H1 (cell line): ENCODE results near the gene AKAP12. TPM values are rescaled to one million over a fixed set of nuclear protein-coding genes. Genes with fewer than 3 reads are reported as not detected.

ENCODE experiments used
- CTCF ChIA-PET: fragments of 300-600 bp; sonication (Branson Sonifier 250); formaldehyde crosslinking; loops from one replicate; lab custom pipeline; 2021; ENCODE audit not compliant: partially characterized antibody; lab: Charles Lee
- POLR2A ChIA-PET: fragments of 300-600 bp; sonication (Branson Sonifier 250); formaldehyde crosslinking; loops from one replicate; lab custom pipeline; 2021; ENCODE audit warnings: inconsistent platforms; ENCODE audit not compliant: partially characterized antibody; lab: Charles Lee
- DNase-seq, 2 experiments: peaks; one replicate each; pipeline versions ENCODE4 v3.0.0 to v3.0.0-alpha.2; 2010 to 2022; ENCODE audit warnings: low spot score in 2 of 2, low read depth in 1 of 2, mixed read lengths in 1 of 2
- FAIRE-seq: peaks from 2 replicates; lab custom pipeline; 2011; peaks lifted over from hg19 to GRCh38; lab: Jason Lieb, UNC
- H2AFZ ChIP-seq: 2 replicates; pipeline ENCODE4 v1.8.1; 2012; ENCODE audit warnings: low read length, inconsistent platforms
- H2AK5ac ChIP-seq: 2 replicates; pipeline ENCODE4 v1.6.1; 2013; ENCODE audit warnings: low read depth, low read length
- H2BK120ac ChIP-seq: replicated peaks from 2 replicates; pipeline ENCODE3; 2013; ENCODE audit warnings: low read depth, low read length, inconsistent platforms
- H2BK12ac ChIP-seq: 2 replicates; pipeline ENCODE4 v1.6.1; 2013; ENCODE audit warnings: low read depth, low read length
- H2BK15ac ChIP-seq: 2 replicates; pipeline ENCODE4 v1.6.1; 2013; ENCODE audit warnings: low read length
- H2BK20ac ChIP-seq: 2 replicates; pipeline ENCODE4 v1.6.1; 2013; ENCODE audit warnings: low read length
- H2BK5ac ChIP-seq: 2 replicates; pipeline ENCODE4 v1.6.1; 2013; ENCODE audit warnings: low read depth, low read length
- H3K14ac ChIP-seq: 2 replicates; pipeline ENCODE4 v1.6.1; 2013; ENCODE audit warnings: inconsistent platforms; ENCODE audit not compliant: insufficient read length
- H3K18ac ChIP-seq: 2 replicates; pipeline ENCODE4 v1.6.1; 2013; ENCODE audit warnings: low read length; ENCODE audit errors: extremely low read depth
- H3K23ac ChIP-seq: 2 replicates; pipeline ENCODE4 v1.6.1; 2013; ENCODE audit warnings: inconsistent platforms; ENCODE audit not compliant: insufficient read length
- H3K23me2 ChIP-seq: 2 replicates; pipeline ENCODE4 v1.6.1; 2013; ENCODE audit warnings: low read depth, low read length
- H3K27ac ChIP-seq: 2 replicates; pipeline ENCODE4 v1.6.1; 2011; ENCODE audit warnings: low read depth, low read length, inconsistent platforms
- H3K27me3 ChIP-seq, 4 experiments: replicated peaks in 1 of 4; 1 replicate in 1 of 4; 2 replicates in 3 of 4; pipeline versions ENCODE4 v1.6.1 to v1.8.1; 2011 to 2013; ENCODE audit warnings: low read length in 3 of 4, mild to moderate bottlenecking in 3 of 4, inconsistent platforms in 2 of 4, mixed read lengths in 2 of 4, moderate library complexity in 1 of 4; ENCODE audit not compliant: control insufficient read depth in 3 of 4, insufficient read depth in 3 of 4; ENCODE audit errors: extremely low read depth in 1 of 4
- H3K36me3 ChIP-seq, 4 experiments: 2 replicates each; pipeline versions ENCODE4 v1.6.1 to v1.8.1; 2011 to 2013; ENCODE audit warnings: mild to moderate bottlenecking in 4 of 4, low read length in 3 of 4, moderate library complexity in 2 of 4, control low read depth in 1 of 4, inconsistent platforms in 1 of 4; ENCODE audit not compliant: insufficient read depth in 4 of 4, control insufficient read depth in 2 of 4
- H3K4ac ChIP-seq: replicated peaks from 2 replicates; pipeline ENCODE3; 2013; ENCODE audit warnings: low read length, low read depth, mixed read lengths, inconsistent platforms; ENCODE audit not compliant: insufficient read length
- H3K4me1 ChIP-seq, 4 experiments: replicated peaks in 1 of 4; 1 replicate in 1 of 4; 2 replicates in 3 of 4; pipeline versions ENCODE4 v1.6.1 to v1.8.1; 2011 to 2013; ENCODE audit warnings: low read length in 3 of 4, inconsistent platforms in 2 of 4, mixed read lengths in 1 of 4; ENCODE audit not compliant: insufficient read depth in 4 of 4, control insufficient read depth in 3 of 4
- H3K4me2 ChIP-seq, 2 experiments: 2 replicates each; pipeline versions ENCODE4 v1.6.1 to v1.8.1; 2011 to 2013; ENCODE audit warnings: low read depth in 2 of 2, low read length in 2 of 2, control low read depth in 1 of 2, inconsistent platforms in 1 of 2, mild to moderate bottlenecking in 1 of 2; ENCODE audit not compliant: insufficient read depth in 1 of 2
- H3K4me3 ChIP-seq, 4 experiments: fragments of 200-600, 300-600 bp in 1 of 4; sonication (generic), shearing (Covaris generic), sonication (Bioruptor Twin) in 1 of 4; 2 replicates each; pipeline versions ENCODE4 v1.5.1 to v1.8.1; 2011 to 2016; ENCODE audit warnings: low read length in 4 of 4, low read depth in 3 of 4, control low read depth in 2 of 4, inconsistent platforms in 2 of 4, mild to moderate bottlenecking in 2 of 4, mixed read lengths in 1 of 4, moderate library complexity in 1 of 4; ENCODE audit not compliant: insufficient read depth in 2 of 4; ENCODE audit errors: extremely low read depth in 1 of 4
- H3K56ac ChIP-seq: replicated peaks from 2 replicates; pipeline ENCODE3; 2013; ENCODE audit warnings: low read depth, mild to moderate bottlenecking, mixed read lengths, low read length, inconsistent platforms; ENCODE audit not compliant: insufficient read length
- H3K79me1 ChIP-seq: 2 replicates; pipeline ENCODE4 v1.6.1; 2013; ENCODE audit warnings: low read depth, low read length, control low read depth
- H3K79me2 ChIP-seq, 2 experiments: 2 replicates each; pipeline versions ENCODE4 v1.6.1 to v1.8.1; 2012 to 2013; ENCODE audit warnings: low read length in 2 of 2, mild to moderate bottlenecking in 2 of 2, inconsistent platforms in 1 of 2; ENCODE audit not compliant: insufficient read depth in 2 of 2, control insufficient read depth in 1 of 2
- H3K9ac ChIP-seq, 4 experiments: replicated peaks in 1 of 4; 1 replicate in 1 of 4; 2 replicates in 3 of 4; pipeline versions ENCODE4 v1.6.1 to v1.8.1; 2011 to 2013; ENCODE audit warnings: low read depth in 3 of 4, low read length in 3 of 4, control low read depth in 2 of 4, mild to moderate bottlenecking in 2 of 4, moderate library complexity in 2 of 4, inconsistent platforms in 1 of 4; ENCODE audit errors: extremely low read depth in 1 of 4
- H3K9me3 ChIP-seq, 2 experiments: 2 replicates each; pipeline versions ENCODE4 v1.6.1 to v1.8.1; 2012 to 2013; ENCODE audit warnings: mild to moderate bottlenecking in 2 of 2, moderate library complexity in 2 of 2, control low read depth in 1 of 2, inconsistent platforms in 1 of 2, low read depth in 1 of 2, low read length in 1 of 2, mixed read lengths in 1 of 2; ENCODE audit not compliant: insufficient read depth in 2 of 2
- H4K20me1 ChIP-seq, 2 experiments: replicated peaks in 1 of 2; 2 replicates each; pipeline versions ENCODE3 to v1.8.1; 2011 to 2013; ENCODE audit warnings: inconsistent platforms in 2 of 2, low read length in 2 of 2, mild to moderate bottlenecking in 1 of 2; ENCODE audit not compliant: insufficient read depth in 2 of 2, control insufficient read depth in 1 of 2
- H4K5ac ChIP-seq: 2 replicates; pipeline ENCODE4 v1.6.1; 2013; ENCODE audit warnings: low read length, low read depth, mixed read lengths, inconsistent platforms; ENCODE audit not compliant: insufficient read length
- H4K8ac ChIP-seq: 2 replicates; pipeline ENCODE4 v1.8.0; 2013; ENCODE audit warnings: mild to moderate bottlenecking, moderate library complexity, low read length, inconsistent platforms; ENCODE audit not compliant: insufficient read depth; ENCODE audit errors: extremely low read depth
- H4K91ac ChIP-seq: replicated peaks from 2 replicates; pipeline ENCODE3; 2013; ENCODE audit warnings: low read length, mixed read lengths, inconsistent platforms; ENCODE audit not compliant: insufficient read length
- CREB1 ChIP-seq: IDR thresholded peaks from 2 replicates; pipeline ENCODE4 v1.6.1; 2012; ENCODE audit warnings: inconsistent platforms
- MAFK ChIP-seq: IDR thresholded peaks from 2 replicates; pipeline ENCODE4 v1.6.1; 2012; ENCODE audit warnings: low read depth, mild to moderate bottlenecking, improper control_type of control experiment, low read length
- RXRA ChIP-seq: IDR thresholded peaks from 2 replicates; pipeline ENCODE4 v1.6.1; 2011; ENCODE audit warnings: low read depth, mild to moderate bottlenecking, low read length, moderate library complexity; ENCODE audit not compliant: insufficient read depth
- SP1 ChIP-seq: IDR thresholded peaks from 2 replicates; pipeline ENCODE4 v1.6.1; 2011; ENCODE audit warnings: low read depth, low read length
- WGBS, 2 experiments: shearing (Covaris generic) in 1 of 2; methylation state at CpG; one replicate each; pipeline versions ENCODE4 v1.1.6 to v1.1.7; 2013 to 2015; ENCODE audit warnings: low lambda C conversion rate in 2 of 2, mixed read lengths in 2 of 2, inconsistent platforms in 1 of 2, low coverage in 1 of 2, missing lambda C conversion rate in 1 of 2; ENCODE audit not compliant: insufficient replicate concordance in 2 of 2, insufficient coverage in 1 of 2, insufficient read length in 1 of 2; ENCODE audit errors: extremely low coverage in 1 of 2, missing lambda C conversion rate in 1 of 2; 5-methylcytosine and 5-hydroxymethylcytosine counted together
- polyA plus RNA-seq, 7 experiments: library from polyadenylated mRNA; depleted of rRNA in 3 of 7; stranded (reverse) in 5 of 7; unstranded in 2 of 7; fragments of >200 nt in 5 of 7; fragments of 200-250 nt in 2 of 7; gene quantifications; 1 replicate in 5 of 7; 2 replicates in 1 of 7; 4 replicates in 1 of 7; pipeline versions ENCODE4 v1.2.1 to v1.2.3, GENCODE V29; 2011 to 2013; ENCODE audit warnings: missing spikeins in 2 of 7, mixed read lengths in 2 of 7
- total RNA-seq: library from RNA; stranded (reverse); fragmentation: NEBNext Ultra II Directional; extraction: Animal tissue kit (Norgen Biotek cat#: 25700); gene quantifications from 2 replicates; pipeline ENCODE4 v1.2.1, GENCODE V29; 2021

AKAP12 gene
- total and polyA plus RNA-seq, 2 of the 8 experiments (the other 6 are each of a cell fraction or from before 2014, with no cell fraction given): 14.6 to 79.2 TPM

- H2BK20ac ChIP-seq: no peak overlapping the region
- no peaks in the 10 kb centered on the region for H3K9me3 ChIP-seq
- no peaks in the 10 kb centered on the region for H3K79me1 ChIP-seq
- no peak overlapping the region for H3K18ac ChIP-seq
- CTCF ChIA-PET: interaction anchor here (0.9 to 1.4 kb wide), 3 partner anchors 13 to 219 kb away, joined by 3 to 5 read pairs (median 4); no protein-coding TSS in a partner anchor
- no peak overlapping the region for H2BK5ac ChIP-seq
- H3K4me3 ChIP-seq: no peak overlapping the region
- H3K56ac ChIP-seq: no peak overlapping the region
- H2AK5ac ChIP-seq: no peak overlapping the region
- H2BK12ac ChIP-seq: no peak overlapping the region
- H4K20me1 ChIP-seq: no peaks in the 10 kb centered on the region
- DNase-seq (no peak), FAIRE-seq (no peak)
- H3K4me2 ChIP-seq: no peak overlapping the region
- H3K9ac ChIP-seq: no peak overlapping the region
- H4K5ac ChIP-seq: no peak overlapping the region
- no peaks in the 10 kb centered on the region for H3K79me2 ChIP-seq
- H3K4me1 ChIP-seq: no peaks in the 10 kb centered on the region
- no peak overlapping the region for H2AFZ ChIP-seq
- POLR2A ChIA-PET: no interaction called here
- WGBS, 2 experiments: 93% methylated on average over 7 of the region's 7 CpGs; no CpG with 5 or more reads in 1 of the 2 experiments
- no peak overlapping the region for H3K14ac ChIP-seq
- no peak overlapping the region for H3K27ac ChIP-seq
- no peak overlapping the region for H2BK15ac ChIP-seq
- 0 out of 7 replicates have a peak, but pooled peaks cover 0 to 3% (median 0%) of the 10 kb centered on the region in 4 experiments for H3K27me3 ChIP-seq
- H2BK120ac ChIP-seq: no peak overlapping the region
- H3K23me2 ChIP-seq: no peaks in the 10 kb centered on the region
- no peak overlapping the region for H4K8ac ChIP-seq
- H3K4ac ChIP-seq: no peak overlapping the region
- H3K23ac ChIP-seq: no peak overlapping the region
- H4K91ac ChIP-seq: no peak overlapping the region
- H3K36me3 ChIP-seq: no peaks in the 10 kb centered on the region
- TF ChIP-seq CREB1: no peak
- no peak for TF ChIP-seq MAFK
- TF ChIP-seq SP1: no peak
- no peak for TF ChIP-seq RXRA
These were observed 6.0 kb upstream of the AKAP12 start for GRCh38 chr6:151233731-151234130.
